Endothelial cell of hepatic sinusoid (primary cell): Measurements from ENCODE around the gene AQR.

Experiments
- in situ Hi-C: cut with HindIII; loops from 2 replicates; pipeline ENCODE4 v1.10.0; 2017; ENCODE audit warnings: low sequenced_read_pairs

Gene AQR

GRCh38 chr15:34883633-34884032, 85.9 kb downstream of the AQR start:
- in situ Hi-C loops = no loop called here

- in situ Hi-C loops = no loop called here
These were observed 86.5 kb downstream of the AQR start for GRCh38 chr15:34883042-34883441.

GRCh38 chr15:34879107-34879506, 90.4 kb downstream of the AQR start:
- in situ Hi-C loops = no loop called here

- in situ Hi-C loops = no loop called here
These were observed 92.9 kb downstream of the AQR start for GRCh38 chr15:34876640-34877039.

GRCh38 chr15:34869110-34869509, 100.4 kb downstream of the AQR start:
- in situ Hi-C loops = no loop called here

GRCh38 chr15:34865531-34865930, 104.0 kb downstream of the AQR start:
- in situ Hi-C loops = no loop called here

- in situ Hi-C loops = no loop called here
These were observed 108.3 kb downstream of the AQR start for GRCh38 chr15:34861214-34861613.

GRCh38 chr15:34855893-34856292, 113.6 kb downstream of the AQR start:
- in situ Hi-C loops = no loop called here

GRCh38 chr15:34855413-34855812, 114.1 kb downstream of the AQR start:
- in situ Hi-C loops = no loop called here

- in situ Hi-C loops = no loop called here
These were observed 115.3 kb downstream of the AQR start for GRCh38 chr15:34854232-34854631.

GRCh38 chr15:34853001-34853758, 116.4 kb downstream of the AQR start:
- in situ Hi-C loops = no loop called here

- in situ Hi-C loops = no loop called here
These were observed 117.8 kb downstream of the AQR start for GRCh38 chr15:34851751-34852150.

- in situ Hi-C loops = no loop called here
These were observed 118.5 kb downstream of the AQR start for GRCh38 chr15:34851007-34851406.

- in situ Hi-C loops = no loop called here
These were observed 119.4 kb downstream of the AQR start for GRCh38 chr15:34850121-34850520.

GRCh38 chr15:34849364-34849959, 120.1 kb downstream of the AQR start:
- in situ Hi-C loops = no loop called here

GRCh38 chr15:34847598-34847997, 121.9 kb downstream of the AQR start:
- in situ Hi-C loops = no loop called here

GRCh38 chr15:34841262-34841725, 128.2 kb downstream of the AQR start:
- in situ Hi-C loops = no loop called here

GRCh38 chr15:34838282-34838681, 131.3 kb downstream of the AQR start:
- in situ Hi-C loops = loop anchor here (5.0 kb wide), 1 partner anchor 36 kb away; no protein-coding TSS in a partner anchor

GRCh38 chr15:34837246-34838016, 132.1 kb downstream of the AQR start:
- in situ Hi-C loops = loop anchor here (5.0 kb wide), 1 partner anchor 35 kb away; no protein-coding TSS in a partner anchor

- in situ Hi-C loops = no loop called here
These were observed 141.2 kb downstream of the AQR start for GRCh38 chr15:34828145-34828911.

GRCh38 chr15:34821831-34822230, 147.7 kb downstream of the AQR start:
- in situ Hi-C loops = no loop called here
